KBM-7 (cell line): ENCODE results near the gene CLASP1.
A peak's percentile ranks its signal among the peaks of the same experiment; 100 is the strongest.

Experiments
- DNase-seq: peaks from one replicate; pipeline ENCODE4 v3.0.0-alpha.2; 2015
- in situ Hi-C: fragments of 300-500 bp; cut with MboI; formaldehyde crosslinking; loops from 2 replicates; pipeline ENCODE4 v1.14.3; 2020; ENCODE audit warnings: low sequenced_read_pairs, low pct_unique_long_range_greater_than_20kb, mixed read lengths

The CLASP1 gene

DNA sequence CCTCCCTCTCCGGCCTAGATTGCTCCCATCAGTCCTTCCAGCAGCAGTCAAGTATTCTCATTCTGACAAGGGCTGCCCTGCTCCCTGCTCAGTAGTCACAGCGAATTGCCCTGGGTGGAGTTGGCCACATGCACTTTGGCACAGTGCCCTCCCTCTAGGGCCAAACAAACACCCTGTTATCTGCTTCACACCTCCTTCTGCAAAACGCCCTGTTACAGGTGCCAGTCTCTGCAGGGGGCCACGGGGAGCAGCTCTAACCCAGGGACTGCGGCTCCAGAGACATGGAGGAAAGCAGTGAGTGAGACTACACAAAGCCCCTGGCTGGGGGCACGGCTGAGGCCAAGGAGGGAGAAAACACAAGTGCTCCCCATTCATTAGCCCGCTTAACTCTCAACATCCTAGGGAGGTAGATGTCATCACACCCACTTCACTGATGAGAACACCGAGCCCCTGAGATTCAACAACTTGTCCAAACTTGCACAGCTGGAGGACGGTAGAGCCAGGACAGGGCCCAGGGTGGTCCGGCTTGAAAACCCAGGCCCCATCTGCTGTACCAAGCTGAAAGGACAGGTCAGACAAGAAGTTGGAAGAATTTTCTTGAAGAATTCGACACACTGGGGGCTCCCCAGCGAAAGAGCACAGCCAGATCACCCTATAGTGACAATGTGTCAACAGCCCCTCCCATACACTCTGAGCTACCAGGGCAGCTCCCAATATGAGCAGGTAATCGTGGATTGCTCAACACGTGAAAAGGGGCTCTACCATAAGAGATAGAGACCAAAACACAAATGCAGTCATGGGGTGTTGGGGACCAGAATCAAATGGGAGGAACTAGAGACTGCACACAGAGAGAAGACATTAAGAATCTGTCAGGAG is 355.6 kb downstream of the CLASP1 start:
- DNase-seq, result no peak
- in situ Hi-C loops, result no loop called here

- no peak for DNase-seq
- in situ Hi-C loops, result no loop called here
Observed at GRCh38 chr2:121291251-121291580, 358.0 kb downstream of the CLASP1 start.

DNA sequence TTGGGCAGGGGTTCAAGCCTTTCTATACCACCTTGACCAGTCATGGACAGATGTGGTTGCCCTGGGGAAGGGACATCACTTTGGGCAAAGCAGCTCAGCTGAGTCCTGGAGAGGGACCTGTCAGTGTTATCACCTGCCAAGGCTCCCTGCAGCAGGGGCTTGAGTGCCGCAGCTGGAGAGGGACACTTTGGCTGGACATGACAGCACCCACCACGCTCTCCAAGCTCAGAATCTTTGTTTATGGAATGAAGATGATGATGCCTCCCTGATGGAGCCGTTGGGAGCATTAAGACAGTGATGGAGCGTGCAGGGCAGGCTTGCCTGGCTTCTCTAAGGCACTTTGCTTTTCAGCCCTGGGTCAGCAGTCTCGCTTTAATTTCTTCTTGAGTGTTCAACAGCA is 360.0 kb downstream of the CLASP1 start:
- in situ Hi-C loops, result no loop called here
- no peak for DNase-seq

- in situ Hi-C loops, result no loop called here
- DNase-seq, result peak; percentile 77
Observed at GRCh38 chr2:121288454-121289231, 360.6 kb downstream of the CLASP1 start.

DNA sequence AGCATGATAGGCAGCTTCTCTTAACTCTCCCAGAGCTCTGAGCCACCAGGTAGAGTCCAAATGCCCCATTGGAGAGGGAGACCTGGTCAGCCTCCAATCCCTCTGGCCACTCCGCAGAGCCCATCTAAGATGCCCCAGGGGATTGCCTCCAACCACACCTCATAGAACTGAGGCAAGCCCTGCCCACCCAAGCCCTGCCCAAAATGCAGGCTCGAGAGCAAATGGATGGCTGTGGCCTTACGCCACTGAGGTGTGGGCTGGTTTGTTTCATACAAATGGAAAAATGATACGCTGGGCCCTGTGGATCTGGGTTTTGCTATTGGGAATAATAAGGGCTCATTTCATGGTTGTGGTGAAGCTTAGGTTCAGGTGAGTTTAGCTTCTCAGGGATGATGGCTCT is 361.3 kb downstream of the CLASP1 start:
- in situ Hi-C loops, result no loop called here
- no peak for DNase-seq
